Calu3 (cell line): ENCODE data around the gene ASF1B. TPM values are rescaled to one million over a fixed set of nuclear protein-coding genes. Genes with fewer than 3 reads are reported as not detected.

Experiments used
- BruUV-seq: library from RNA; stranded (reverse); fragments of 400-500 nt; replicated peaks from 2 replicates; lab custom pipeline; 2021; lab: Mats Ljungman, UMichigan
- CTCF ChIA-PET: fragments of 300-600 bp; sonication (Branson Sonifier 250); formaldehyde crosslinking; loops from one replicate; lab custom pipeline; 2022; ENCODE audit warnings: antibody characterized with exemption; lab: Charles Lee
- DNase-seq: peaks from one replicate; pipeline ENCODE4 v3.0.0; 2022
- H3K27ac Mint-ChIP-seq: one replicate; pipeline ENCODE4 v1.8.0; 2022; ENCODE audit warnings: mixed read lengths; ENCODE audit not compliant: unreplicated experiment
- H3K27me3 Mint-ChIP-seq: one replicate; pipeline ENCODE4 v1.8.0; 2022; ENCODE audit warnings: mixed read lengths; ENCODE audit not compliant: unreplicated experiment
- H3K36me3 Mint-ChIP-seq: one replicate; pipeline ENCODE4 v1.8.0; 2022; ENCODE audit warnings: mild to moderate bottlenecking, moderate library complexity, mixed read lengths; ENCODE audit not compliant: insufficient read depth, unreplicated experiment
- H3K4me1 Mint-ChIP-seq: one replicate; pipeline ENCODE4 v1.8.0; 2022; ENCODE audit warnings: mild to moderate bottlenecking, low read depth, mixed read lengths; ENCODE audit not compliant: unreplicated experiment
- H3K4me3 Mint-ChIP-seq: one replicate; pipeline ENCODE4 v1.8.0; 2022; ENCODE audit warnings: mild to moderate bottlenecking, low read depth, moderate library complexity, mixed read lengths; ENCODE audit not compliant: unreplicated experiment
- H3K9me3 Mint-ChIP-seq: one replicate; pipeline ENCODE4 v1.8.0; 2022; ENCODE audit warnings: low read depth, mixed read lengths; ENCODE audit not compliant: unreplicated experiment
- CTCF ChIP-seq: fragments of 200-600 bp; IDR thresholded peaks from one replicate; pipeline ENCODE4 v1.8.0; 2022; ENCODE audit warnings: antibody characterized with exemption; ENCODE audit not compliant: unreplicated experiment
- intact Hi-C: fragments of 100-400 bp; cut with micrococcal nuclease; formaldehyde crosslinking; loops from one replicate; pipeline ENCODE4 v1.10.0; 2022; ENCODE audit not compliant: unreplicated experiment
- total RNA-seq: library from RNA; stranded (reverse); gene quantifications from 2 replicates; pipeline ENCODE4 v1.2.3, GENCODE V29; 2022

ASF1B gene
- total RNA-seq, 1 experiment from 2014 or later = 42.6 TPM

DNA sequence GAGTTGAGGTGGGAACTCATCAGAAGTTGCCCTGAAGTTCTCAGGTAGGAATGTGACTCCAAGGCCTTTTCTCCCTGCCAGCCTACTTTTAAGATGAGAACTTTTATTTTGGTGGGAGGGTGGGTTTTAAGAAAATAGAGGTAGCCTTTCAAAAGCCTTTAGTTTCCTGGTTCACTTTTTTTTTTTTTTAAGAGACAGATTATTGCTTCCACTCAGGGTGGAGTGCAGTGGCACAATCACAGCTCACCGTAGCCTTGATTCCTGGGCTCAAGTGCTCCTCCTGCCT, 53.8 kb downstream of the ASF1B start:
- Mint-ChIP-seq H3K27me3 (no peaks in the 10 kb centered on the region), H3K9me3 (no peaks in the 10 kb centered on the region), H3K36me3 (peaks cover 20% of the 10 kb centered on the region), H3K27ac (no peak overlapping the region), H3K4me3 (peak overlapping the region; percentile 86), H3K4me1 (no peaks in the 10 kb centered on the region)
- no peak for DNase-seq
- CTCF ChIA-PET = interaction anchor here (0.9 kb wide), 1 partner anchor 153 kb away, joined by 3 read pairs; no protein-coding TSS in a partner anchor
- intact Hi-C loops = no loop called here
- no peak for TF ChIP-seq CTCF
- no TSS peak for BruUV-seq

- no peaks in the 10 kb centered on the region for H3K27me3 Mint-ChIP-seq
- no peaks in the 10 kb centered on the region for H3K4me1 Mint-ChIP-seq
- peaks cover 17% of the 10 kb centered on the region for H3K36me3 Mint-ChIP-seq
- TF ChIP-seq CTCF = no peak
- peak overlapping the region; percentile 87 for H3K27ac Mint-ChIP-seq
- CTCF ChIA-PET = interaction anchor here (0.6 to 0.9 kb wide), 3 partner anchors 52 to 428 kb away, joined by 3 to 8 read pairs (median 5); no protein-coding TSS in a partner anchor
- TSS peak; percentile 65 for BruUV-seq
- no peaks in the 10 kb centered on the region for H3K9me3 Mint-ChIP-seq
- intact Hi-C loops = no loop called here
- peak; percentile 62 for DNase-seq
- H3K4me3 Mint-ChIP-seq = peak overlapping the region; percentile 86
These were observed 54.4 kb downstream of the ASF1B start for GRCh38 chr19:14081797-14082674.

DNA sequence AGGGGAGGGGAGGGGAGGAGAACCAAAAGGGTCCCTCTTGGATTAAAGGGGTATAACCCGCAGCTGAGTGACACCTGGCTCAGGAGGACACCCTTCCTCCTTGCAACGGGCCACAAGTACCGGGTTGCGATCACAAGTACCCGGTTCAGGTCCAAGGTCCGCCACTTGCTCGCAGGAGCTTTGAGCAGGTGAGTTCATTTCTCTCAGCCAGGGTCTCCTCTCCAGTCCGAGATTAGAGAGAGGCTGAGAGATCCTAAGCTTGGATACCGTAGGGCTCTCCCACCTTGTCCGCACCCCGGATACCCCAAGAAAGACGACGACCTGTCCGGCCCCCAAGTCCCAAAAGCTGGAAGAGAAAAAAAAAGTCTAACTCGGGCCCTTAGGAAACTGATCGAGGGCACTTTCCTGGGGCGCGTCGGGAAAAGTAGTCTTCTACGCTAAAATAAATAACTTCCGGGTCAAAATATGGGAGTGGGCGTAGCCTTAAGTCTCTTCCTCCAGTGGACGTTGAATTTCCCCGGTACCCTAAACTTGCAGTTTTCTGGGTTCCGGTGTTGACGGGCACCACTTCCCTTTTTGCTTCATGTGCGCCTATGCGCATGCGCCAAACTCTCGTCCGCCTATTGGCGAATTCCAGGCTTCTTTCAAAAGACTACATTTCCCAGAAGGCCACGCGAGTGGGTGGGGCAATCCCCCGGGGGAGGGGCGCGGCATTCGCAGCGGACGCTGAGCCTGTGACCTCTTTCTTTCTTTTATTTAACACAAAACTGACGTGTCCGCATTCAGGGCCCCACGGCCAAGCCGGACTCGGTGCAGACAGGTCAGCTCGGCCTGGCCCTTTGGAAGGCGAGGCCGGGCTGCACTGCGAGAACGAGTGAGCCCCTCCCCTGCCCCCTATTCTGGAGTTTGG, 55.2 kb downstream of the ASF1B start:
- DNase-seq = peak; percentile 95
- Mint-ChIP-seq H3K4me1 (no peaks in the 10 kb centered on the region), H3K27ac (peak overlapping the region; percentile 87), H3K9me3 (no peaks in the 10 kb centered on the region), H3K4me3 (peak overlapping the region; percentile 86), H3K27me3 (no peaks in the 10 kb centered on the region), H3K36me3 (peaks cover 17% of the 10 kb centered on the region)
- CTCF ChIA-PET = interaction anchor here (0.6 to 0.7 kb wide), 4 partner anchors 24 to 838 kb away, joined by 3 to 8 read pairs (median 4); no protein-coding TSS in a partner anchor
- BruUV-seq = no TSS peak
- intact Hi-C loops = no loop called here
- TF ChIP-seq CTCF = no peak

- H3K27ac Mint-ChIP-seq = no peak overlapping the region
- BruUV-seq = no TSS peak
- intact Hi-C loops = no loop called here
- H3K9me3 Mint-ChIP-seq = no peaks in the 10 kb centered on the region
- no peak for DNase-seq
- TF ChIP-seq CTCF = no peak
- peaks cover 26% of the 10 kb centered on the region for H3K36me3 Mint-ChIP-seq
- H3K4me3 Mint-ChIP-seq = no peak overlapping the region
- no peaks in the 10 kb centered on the region for H3K27me3 Mint-ChIP-seq
- CTCF ChIA-PET = interaction anchor here (0.7 kb wide), 1 partner anchor 21 kb away, joined by 4 read pairs; no protein-coding TSS in a partner anchor
- no peaks in the 10 kb centered on the region for H3K4me1 Mint-ChIP-seq
These were observed 58.0 kb downstream of the ASF1B start for GRCh38 chr19:14078411-14078810.
